Stimulated activated naive CD4-positive, alpha-beta T cell (primary cell): ENCODE data around the gene MPND.
"Not testable (repeated sequence)": the region's sequence is repeated elsewhere in the genome, so short reads cannot be mapped to it uniquely, and the experiment has no call there.

Experiments used
- DNase-seq, 6 experiments: peaks; one replicate each; lab custom pipeline; 2025; lab: John Stamatoyannopoulos, UW

Gene MPND

DNA sequence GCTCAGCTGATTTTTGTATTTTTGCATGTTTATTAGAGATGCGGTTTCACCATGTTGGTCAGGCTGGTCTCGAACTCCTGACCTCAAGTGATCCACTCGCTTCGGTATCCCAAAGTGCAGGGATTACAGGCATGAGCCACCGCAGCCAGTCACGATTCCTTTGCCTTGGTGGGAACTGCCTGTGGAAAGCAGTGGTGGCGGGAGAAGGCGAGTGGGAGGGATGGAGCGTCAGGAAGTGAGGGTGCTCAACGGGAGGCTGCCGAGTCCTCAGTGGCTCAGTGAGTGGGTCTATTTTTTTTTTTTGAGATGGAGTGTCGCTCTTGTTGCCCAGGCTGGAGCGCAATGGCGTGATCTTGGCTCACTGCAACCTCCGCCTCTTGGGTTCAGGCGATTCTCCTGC lies 5.9 kb downstream of the MPND start:
- not testable (repeated sequence) for DNase-seq

- DNase-seq: no peak
These were observed 6.7 kb downstream of the MPND start for GRCh38 chr19:4350111-4350510.

GRCh38 chr19:4350726-4351125 lies 7.4 kb downstream of the MPND start:
- no peak for DNase-seq

GRCh38 chr19:4352701-4353121 lies 9.3 kb downstream of the MPND start:
- DNase-seq: peak in 5 of 6 experiments; percentile 28 to 76 (median 56)

- DNase-seq: no peak
These were observed 10.9 kb downstream of the MPND start for GRCh38 chr19:4354282-4354681.

DNA sequence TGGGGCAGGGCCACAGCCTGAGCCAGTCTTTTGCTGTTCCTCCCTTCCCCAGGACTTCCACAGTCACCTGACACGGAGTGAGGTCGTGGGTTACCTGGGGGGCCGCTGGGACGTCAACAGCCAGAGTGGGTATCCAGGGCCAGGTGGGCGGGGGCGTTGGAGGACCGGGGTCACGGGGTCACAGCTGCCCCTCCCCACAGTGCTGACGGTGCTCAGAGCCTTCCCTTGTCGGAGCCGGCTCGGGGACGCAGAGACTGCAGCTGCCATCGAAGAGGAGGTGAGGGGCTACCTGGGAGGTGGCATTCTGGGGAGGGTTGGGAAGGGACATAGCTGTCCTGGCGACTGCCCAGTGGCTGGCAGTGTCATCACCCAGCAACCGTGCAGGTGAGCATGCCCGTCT lies 11.5 kb downstream of the MPND start:
- DNase-seq: no peak

GRCh38 chr19:4357095-4357797 lies 13.9 kb downstream of the MPND start:
- no peak for DNase-seq

- no peak for DNase-seq
These were observed 14.6 kb downstream of the MPND start for GRCh38 chr19:4357921-4358326.

- no peak for DNase-seq
These were observed 15.6 kb downstream of the MPND start for GRCh38 chr19:4358709-4359626.

- DNase-seq: no peak
These were observed 16.3 kb downstream of the MPND start for GRCh38 chr19:4359627-4360000.

- no peak for DNase-seq
These were observed 16.8 kb downstream of the MPND start for GRCh38 chr19:4360081-4360569.

DNA sequence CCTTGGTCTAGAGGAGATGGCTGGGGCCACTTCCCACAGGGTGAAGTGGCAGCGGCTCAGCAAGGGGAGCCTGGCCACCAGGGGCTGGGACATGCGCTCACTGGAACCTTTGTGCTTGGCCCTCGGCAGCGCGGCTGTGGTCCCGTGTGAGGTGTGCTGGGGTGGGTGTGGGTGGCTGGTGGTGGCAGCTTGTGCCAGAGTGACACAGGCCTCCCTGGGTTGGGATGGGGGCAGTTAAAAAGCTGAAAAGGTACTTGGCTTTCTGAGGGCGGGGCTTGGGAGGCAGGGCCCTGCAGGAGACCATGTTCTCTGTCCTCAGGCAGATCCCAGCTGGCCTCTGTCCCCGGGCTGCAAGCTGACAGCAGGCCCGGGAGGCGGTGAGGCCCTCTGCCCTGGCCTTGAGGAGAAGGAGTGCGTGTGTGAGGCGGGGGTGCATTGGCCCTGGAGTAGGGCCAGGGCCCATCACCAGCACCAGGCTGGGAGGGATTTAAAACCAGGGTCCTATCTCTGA lies 17.3 kb downstream of the MPND start:
- DNase-seq: no peak

- DNase-seq: no peak
These were observed 18.0 kb downstream of the MPND start for GRCh38 chr19:4361152-4362046.

- no peak for DNase-seq
These were observed 18.9 kb downstream of the MPND start for GRCh38 chr19:4362101-4362828.

DNA sequence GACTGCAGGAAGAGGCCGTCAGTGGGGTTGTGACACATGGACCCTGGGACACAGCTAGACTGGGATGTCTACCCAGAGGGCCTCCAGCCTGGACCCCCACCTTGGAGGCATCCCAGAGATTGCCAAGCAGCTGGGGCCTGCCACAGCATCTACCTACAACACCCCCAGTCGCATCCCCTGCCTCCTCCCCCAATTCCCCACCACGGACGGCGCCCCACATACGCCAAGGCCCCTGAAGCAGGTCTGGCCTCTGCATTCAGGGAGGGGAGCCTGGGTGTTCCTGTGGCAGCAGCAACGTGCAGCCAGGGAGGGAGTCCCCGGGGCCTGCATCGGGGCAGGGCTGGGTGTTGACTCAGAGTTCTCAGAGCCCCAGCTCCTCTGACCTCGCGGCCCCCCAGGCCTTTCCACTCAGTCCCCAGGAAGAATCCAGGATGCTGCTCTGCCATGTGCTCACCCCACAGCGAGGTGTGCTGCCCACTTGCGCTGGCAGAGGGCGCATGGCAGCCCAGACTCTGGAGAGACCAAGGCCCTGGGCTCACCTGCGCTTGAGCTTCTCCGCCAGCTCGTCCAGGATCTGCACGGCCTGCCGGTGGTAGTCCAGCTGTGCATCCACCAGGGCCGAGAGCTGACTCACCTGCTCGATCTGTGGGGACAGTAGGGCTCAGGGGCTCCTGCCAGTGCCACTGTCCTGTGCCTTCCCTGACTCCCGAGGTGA lies 19.6 kb downstream of the MPND start:
- DNase-seq: no peak

DNA sequence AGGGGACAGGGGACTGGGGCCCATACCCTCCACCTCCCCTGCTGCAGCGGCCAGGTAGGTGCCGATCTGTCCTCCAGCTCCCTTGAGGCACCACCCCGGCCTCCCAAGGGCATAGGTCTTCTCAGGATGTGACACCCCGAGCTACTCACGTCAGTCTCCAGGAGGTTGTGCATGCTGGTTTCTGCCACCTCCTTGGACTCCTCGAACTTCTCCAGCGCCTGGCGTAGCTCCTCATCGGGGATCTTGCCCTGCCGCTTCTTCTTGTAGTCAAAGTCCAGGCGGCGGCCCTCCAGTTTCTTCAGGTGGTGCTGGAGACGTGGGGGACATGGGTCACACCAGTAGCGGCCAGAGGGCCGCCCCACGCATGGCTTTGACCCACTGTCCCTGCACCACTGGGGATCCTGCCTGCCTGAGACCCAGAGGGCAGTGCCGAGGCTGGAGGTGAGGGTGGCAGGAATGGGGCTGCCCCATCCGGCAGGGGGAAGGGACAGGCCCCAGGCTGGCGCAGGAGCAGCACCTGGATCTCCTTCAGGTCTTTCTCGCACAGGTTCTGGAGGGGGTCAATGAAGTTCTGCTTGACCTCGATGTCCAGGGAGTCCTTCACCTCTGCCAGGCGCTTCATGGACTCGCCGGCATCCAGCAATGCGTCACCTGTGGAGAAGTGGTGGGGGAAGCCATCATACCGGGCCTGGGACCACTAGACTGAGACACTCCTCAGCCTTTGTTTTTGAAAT lies 20.4 kb downstream of the MPND start:
- no peak for DNase-seq

- no peak for DNase-seq
These were observed 22.0 kb downstream of the MPND start for GRCh38 chr19:4365341-4365740.

DNA sequence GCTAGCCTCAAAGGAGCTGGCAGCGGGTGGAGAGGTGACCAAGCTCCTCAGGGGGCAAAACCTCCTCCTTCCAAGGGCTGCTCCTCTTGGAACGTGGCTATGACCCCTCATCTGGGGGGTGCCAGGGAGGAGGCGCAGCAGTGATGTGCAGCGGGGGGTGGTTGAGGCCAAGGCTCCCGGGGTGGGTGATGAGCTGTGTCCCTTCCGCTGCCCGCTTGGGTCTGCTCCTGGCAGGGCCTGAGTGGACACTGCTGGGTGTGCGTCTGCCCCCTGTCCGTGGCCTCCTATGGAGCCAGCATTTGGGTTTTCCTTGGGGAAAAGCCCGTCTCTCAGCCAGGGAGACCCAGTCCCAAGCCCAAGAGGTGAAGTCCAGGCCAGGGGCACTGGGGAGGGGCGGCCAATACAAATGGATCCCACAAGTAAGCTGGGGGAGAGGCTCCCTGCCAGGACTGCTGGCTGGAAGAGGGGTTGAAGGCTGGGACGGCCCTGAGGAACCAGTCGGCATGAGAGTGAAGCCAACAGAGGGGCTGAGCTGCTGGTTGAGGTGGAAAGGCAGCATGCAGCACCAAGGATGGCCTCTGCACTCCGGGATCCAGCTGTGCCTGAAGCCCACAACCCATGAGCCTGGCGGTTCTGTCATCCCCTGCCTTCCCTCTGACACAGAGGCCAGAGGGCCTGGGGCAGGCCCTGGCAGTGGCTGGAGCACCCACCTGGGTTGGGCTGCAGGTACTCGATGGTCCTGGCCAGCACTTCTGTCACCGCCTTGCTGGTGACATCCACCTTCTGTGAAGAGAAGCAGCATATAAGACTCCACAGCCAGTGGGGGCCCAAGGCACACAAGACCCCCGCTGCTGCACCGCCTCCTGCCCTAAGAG lies 22.7 kb downstream of the MPND start:
- no peak for DNase-seq
